H1 (cell line): ENCODE data around the gene PKDREJ. TPM values are rescaled to one million over a fixed set of nuclear protein-coding genes. Genes with fewer than 3 reads are reported as not detected.

ENCODE experiments used
- ATF2 ChIP-seq: IDR thresholded peaks from 2 replicates; pipeline ENCODE4 v1.6.1; 2012; ENCODE audit warnings: low read length, inconsistent platforms
- CHD2 ChIP-seq: IDR thresholded peaks from 2 replicates; pipeline ENCODE4 v1.6.1; 2012; ENCODE audit warnings: low read length, improper control_type of control experiment
- TCF12 ChIP-seq: IDR thresholded peaks from 2 replicates; pipeline ENCODE4 v1.6.1; 2011; ENCODE audit warnings: low read depth, mild to moderate bottlenecking, low read length
- polyA plus RNA-seq, 7 experiments: library from polyadenylated mRNA; depleted of rRNA in 3 of 7; stranded (reverse) in 5 of 7; unstranded in 2 of 7; fragments of >200 nt in 5 of 7; fragments of 200-250 nt in 2 of 7; gene quantifications; 1 replicate in 5 of 7; 2 replicates in 1 of 7; 4 replicates in 1 of 7; pipeline versions ENCODE4 v1.2.1 to v1.2.3, GENCODE V29; 2011 to 2013; ENCODE audit warnings: missing spikeins in 2 of 7, mixed read lengths in 2 of 7
- total RNA-seq: library from RNA; stranded (reverse); fragmentation: NEBNext Ultra II Directional; extraction: Animal tissue kit (Norgen Biotek cat#: 25700); gene quantifications from 2 replicates; pipeline ENCODE4 v1.2.1, GENCODE V29; 2021

PKDREJ gene
- total and polyA plus RNA-seq, 2 of the 8 experiments (the other 6 are each of a cell fraction or from before 2014, with no cell fraction given), result 0.02 to 0.04 TPM

GRCh38 chr22:46214149-46214548 lies 49.0 kb downstream of the PKDREJ start (continued):
- TF ChIP-seq ATF2 (no peak), CHD2 (no peak), TCF12 (no peak)
